ENCODE data around the gene PPP1R14D.

Gene PPP1R14D

GRCh38 chr15:40823572-40824343, 4.8 kb downstream of the PPP1R14D start:
- POLR2A ChIA-PET = interaction anchor here (0.6 kb wide), 1 partner anchor 55 kb away, joined by 4 read pairs; no protein-coding TSS in a partner anchor
- no peak overlapping the region for H3K27ac ChIP-seq (ENCODE audit: extremely low read depth, low read depth, low read length)
- no peaks in the 10 kb centered on the region for H3K4me1 ChIP-seq (ENCODE audit: control insufficient read depth, insufficient read depth, low read length)
- H3K4me3 ChIP-seq (ENCODE audit: low read depth, low read length) = no peak overlapping the region
- CTCF ChIA-PET = no interaction called here
- TF ChIP-seq SALL2 (tag by site-specific recombination; IDR thresholded peaks at IDR 0.05; ENCODE audit: borderline replicate concordance) (no peak), ZNF121 (tag by site-specific recombination; IDR thresholded peaks at IDR 0.05) (no peak), ZSCAN23 (tag by site-specific recombination; IDR thresholded peaks at IDR 0.05) (no peak), ZFP3 (tag by site-specific recombination; IDR thresholded peaks at IDR 0.05; ENCODE audit: low read depth) (no peak), PATZ1 (tag by site-specific recombination; IDR thresholded peaks at IDR 0.05) (no peak), ZNF19 (tag by site-specific recombination; IDR thresholded peaks at IDR 0.05; ENCODE audit: low read depth) (no peak), ZNF473 (tag by site-specific recombination; IDR thresholded peaks at IDR 0.05) (no peak), ZNF518A (tag by site-specific recombination; conservative IDR thresholded peaks at IDR 0.05; ENCODE audit: low read depth) (no peak), GFI1B (tag by site-specific recombination; IDR thresholded peaks at IDR 0.05) (no peak), TRIM28 (IDR thresholded peaks at IDR 0.05; ENCODE audit: borderline replicate concordance, low read length) (no peak), ZNF704 (tag by site-specific recombination; IDR thresholded peaks at IDR 0.05) (no peak), ZNF426 (tag by site-specific recombination; IDR thresholded peaks at IDR 0.05) (no peak)
- H3K36me3 ChIP-seq (ENCODE audit: control insufficient read depth in 2 of 2, insufficient read depth in 1 of 2, low read length in 2 of 2) = no peaks in the 10 kb centered on the region
- H3K9me3 ChIP-seq (ENCODE audit: control insufficient read depth, insufficient read depth, low read depth, low read length) = no peaks in the 10 kb centered on the region

GRCh38 chr15:40821195-40821594, 7.3 kb downstream of the PPP1R14D start:
- Histone ChIP-seq H3K27ac (ENCODE audit: extremely low read depth, low read depth, low read length) (no peak overlapping the region), H3K4me3 (ENCODE audit: low read depth, low read length) (no peak overlapping the region), H3K9me3 (ENCODE audit: control insufficient read depth, insufficient read depth, low read depth, low read length) (no peaks in the 10 kb centered on the region), H3K36me3 (ENCODE audit: control insufficient read depth in 2 of 2, insufficient read depth in 1 of 2, low read length in 2 of 2) (no peaks in the 10 kb centered on the region), H3K4me1 (ENCODE audit: control insufficient read depth, insufficient read depth, low read length) (no peaks in the 10 kb centered on the region)
- POLR2A ChIA-PET = no interaction called here
- TF ChIP-seq ZFHX2 (tag by site-specific recombination; conservative IDR thresholded peaks at IDR 0.05) (no peak), ZNF18 (tag by site-specific recombination; IDR thresholded peaks at IDR 0.05) (no peak), SETDB1 (IDR thresholded peaks at IDR 0.05; ENCODE audit: insufficient read length, low read length) (no peak), ZNF174 (tag by site-specific recombination; IDR thresholded peaks at IDR 0.05) (no peak), ZNF223 (tag by site-specific recombination; IDR thresholded peaks at IDR 0.05) (no peak), ZBTB8A (tag by site-specific recombination; IDR thresholded peaks at IDR 0.05) (no peak), PRDM10 (tag by site-specific recombination; IDR thresholded peaks at IDR 0.05) (peak; percentile 88), EGR2 (tag by site-specific recombination; IDR thresholded peaks at IDR 0.05; ENCODE audit: low read depth) (peak; percentile 82; the same call in 1 of the 2 replicates)
- CTCF ChIA-PET = no interaction called here

All from HEK293 (cell line).